Esophagus muscularis mucosa (tissue), 3 donors: ENCODE measurements around the gene GOLGA3.
"Not testable (repeated sequence)": the region's sequence is repeated elsewhere in the genome, so short reads cannot be mapped to it uniquely, and the experiment has no call there.

Experiments used
- CTCF ChIP-seq, 3 experiments: fragments of 200-600 bp in 2 of 3; fragments of 450-650 bp in 1 of 3; sonication (generic) in 2 of 3; IDR thresholded peaks; one replicate each; pipeline ENCODE4 v1.5.1; 2017 to 2019; ENCODE audit warnings: antibody characterized with exemption in 3 of 3, mild to moderate bottlenecking in 2 of 3, moderate library complexity in 1 of 3
- POLR2A ChIP-seq: fragments of 450-650 bp; IDR thresholded peaks from one replicate; pipeline ENCODE4 v1.6.1; 2017; ENCODE audit warnings: antibody characterized with exemption, moderate library complexity, mild to moderate bottlenecking, low read depth
- POLR2AphosphoS5 ChIP-seq, 2 donors: sonication (generic); formaldehyde crosslinking; IDR thresholded peaks; one replicate each; pipeline ENCODE4 v1.6.1; 2017; ENCODE audit warnings: antibody characterized with exemption in 2 of 2

GRCh38 chr12:132776230-132776625, 52.4 kb downstream of the GOLGA3 start:
- not testable (repeated sequence) for TF ChIP-seq CTCF (IDR thresholded peaks at IDR 0.05); POLR2AphosphoS5 (IDR thresholded peaks at IDR 0.05); POLR2A
